PC-9 (cell line): ENCODE data around the gene DNM3.

Experiments used
- EZH2 ChIP-seq: fragments of 200-600 bp; sonication (generic); IDR thresholded peaks from 2 replicates; pipeline ENCODE4 v1.8.0; 2017; ENCODE audit warnings: antibody characterized with exemption, low read depth
- TF ChIP-seq, protein P1 (sequence below): fragments of 200-600 bp; sonication (generic); conservative IDR thresholded peaks from 2 replicates; pipeline ENCODE4 v1.6.1; 2017; ENCODE audit warnings: mixed run types, antibody characterized with exemption, mild to moderate bottlenecking, moderate library complexity

DNA sequence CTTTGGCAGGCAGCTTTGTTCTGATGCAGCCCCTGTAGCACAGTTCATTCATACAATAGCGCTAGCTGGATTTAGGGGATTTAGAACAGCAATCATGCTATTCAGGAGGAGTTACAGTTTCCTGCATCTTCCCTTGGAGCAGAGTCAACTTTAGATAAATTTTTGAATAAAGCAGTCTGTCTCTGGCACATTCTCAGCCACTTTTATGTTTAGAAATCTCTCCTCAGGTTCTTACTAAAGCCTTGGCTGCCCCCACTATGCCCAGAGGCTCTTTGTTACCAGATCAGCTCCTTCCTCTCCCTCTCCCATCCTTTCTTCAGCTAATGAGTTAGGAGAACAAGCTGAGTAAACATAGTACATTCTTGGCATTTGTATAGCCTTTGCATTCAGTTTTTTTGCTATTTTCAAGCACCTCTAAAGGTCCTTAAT, 619.6 kb downstream of the DNM3 start:
- TF ChIP-seq, protein P1, sequence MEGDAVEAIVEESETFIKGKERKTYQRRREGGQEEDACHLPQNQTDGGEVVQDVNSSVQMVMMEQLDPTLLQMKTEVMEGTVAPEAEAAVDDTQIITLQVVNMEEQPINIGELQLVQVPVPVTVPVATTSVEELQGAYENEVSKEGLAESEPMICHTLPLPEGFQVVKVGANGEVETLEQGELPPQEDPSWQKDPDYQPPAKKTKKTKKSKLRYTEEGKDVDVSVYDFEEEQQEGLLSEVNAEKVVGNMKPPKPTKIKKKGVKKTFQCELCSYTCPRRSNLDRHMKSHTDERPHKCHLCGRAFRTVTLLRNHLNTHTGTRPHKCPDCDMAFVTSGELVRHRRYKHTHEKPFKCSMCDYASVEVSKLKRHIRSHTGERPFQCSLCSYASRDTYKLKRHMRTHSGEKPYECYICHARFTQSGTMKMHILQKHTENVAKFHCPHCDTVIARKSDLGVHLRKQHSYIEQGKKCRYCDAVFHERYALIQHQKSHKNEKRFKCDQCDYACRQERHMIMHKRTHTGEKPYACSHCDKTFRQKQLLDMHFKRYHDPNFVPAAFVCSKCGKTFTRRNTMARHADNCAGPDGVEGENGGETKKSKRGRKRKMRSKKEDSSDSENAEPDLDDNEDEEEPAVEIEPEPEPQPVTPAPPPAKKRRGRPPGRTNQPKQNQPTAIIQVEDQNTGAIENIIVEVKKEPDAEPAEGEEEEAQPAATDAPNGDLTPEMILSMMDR: no peak
- TF ChIP-seq EZH2: no peak
